SU-DHL-6 (cell line): ENCODE results near the gene MYOG.

Experiments
- H2AFZ ChIP-seq: fragments of 200-600 bp; sonication (generic); 2 replicates; pipeline ENCODE4 v1.6.1; 2014; ENCODE audit warnings: low read depth, mild to moderate bottlenecking, moderate library complexity, mixed read lengths, antibody characterized with exemption, low read length; ENCODE audit not compliant: severe bottlenecking
- H3F3A ChIP-seq: fragments of 200-600 bp; shearing (Covaris generic); 2 replicates; pipeline ENCODE4 v1.6.0; 2016; ENCODE audit warnings: antibody characterized with exemption, mild to moderate bottlenecking; ENCODE audit not compliant: insufficient read depth
- H3K27ac ChIP-seq: fragments of 200-600 bp; sonication (generic); 2 replicates; pipeline ENCODE4 v1.5.1; 2016; ENCODE audit warnings: low read depth, mild to moderate bottlenecking, low read length, moderate library complexity, mixed read lengths
- H3K27me3 ChIP-seq: fragments of 200-600 bp; sonication (generic), shearing (Covaris generic); 2 replicates; pipeline ENCODE4 v1.6.0; 2014; ENCODE audit warnings: mild to moderate bottlenecking, low read length
- H3K36me3 ChIP-seq: fragments of 200-600 bp; sonication (generic); 2 replicates; pipeline ENCODE4 v1.6.1; 2014; ENCODE audit warnings: mild to moderate bottlenecking, low read length, mixed read lengths
- H3K4me2 ChIP-seq: fragments of 300-600, 200-600 bp; shearing (Covaris generic), sonication (generic); 2 replicates; pipeline ENCODE4 v1.6.0; 2014; ENCODE audit warnings: low read length, low read depth, mild to moderate bottlenecking; ENCODE audit not compliant: poor library complexity, severe bottlenecking
- H3K4me3 ChIP-seq: fragments of 200-600 bp; sonication (generic); 2 replicates; pipeline ENCODE4 v1.5.1; 2014; ENCODE audit warnings: antibody characterized with exemption, low read length, mild to moderate bottlenecking, mixed read lengths; ENCODE audit not compliant: insufficient read depth, poor library complexity, severe bottlenecking
- H3K79me2 ChIP-seq: fragments of 200-600 bp; sonication (generic); 2 replicates; pipeline ENCODE4 v1.6.1; 2014; ENCODE audit warnings: mild to moderate bottlenecking, low read length, moderate library complexity; ENCODE audit not compliant: insufficient read depth
- H3K9ac ChIP-seq: fragments of 200-600 bp; sonication (generic); 2 replicates; pipeline ENCODE4 v1.7.0; 2014; ENCODE audit warnings: mild to moderate bottlenecking, low read length
- H3K9me2 ChIP-seq: fragments of 200-600 bp; sonication (generic); replicated peaks from 2 replicates; pipeline ENCODE4 v1.6.1; 2014; ENCODE audit warnings: low read length; ENCODE audit not compliant: insufficient read depth
- H3K9me3 ChIP-seq: fragments of 200-600 bp; sonication (generic); 2 replicates; pipeline ENCODE4 v1.6.1; 2014; ENCODE audit warnings: low read length, mixed read lengths; ENCODE audit not compliant: insufficient read depth
- H4K20me1 ChIP-seq: fragments of 200-600 bp; sonication (generic); 2 replicates; pipeline ENCODE4 v1.6.1; 2014; ENCODE audit warnings: low read depth, mild to moderate bottlenecking, antibody characterized with exemption, low read length, moderate library complexity, mixed read lengths
- EZH2phosphoT487 ChIP-seq: fragments of 200-600 bp; sonication (generic), shearing (Covaris generic); conservative IDR thresholded peaks from 2 replicates; pipeline ENCODE4 v1.6.1; 2018; ENCODE audit warnings: mild to moderate bottlenecking, antibody characterized with exemption, low read length, moderate library complexity, mixed read lengths
- TF ChIP-seq, protein P1 (sequence below): fragments of 200-600 bp; sonication (generic); IDR thresholded peaks from one replicate; pipeline ENCODE4 v1.5.1; 2017; ENCODE audit warnings: antibody characterized with exemption, mild to moderate bottlenecking, low read length, moderate library complexity; ENCODE audit not compliant: insufficient read depth, poor library complexity, severe bottlenecking

Gene MYOG

DNA sequence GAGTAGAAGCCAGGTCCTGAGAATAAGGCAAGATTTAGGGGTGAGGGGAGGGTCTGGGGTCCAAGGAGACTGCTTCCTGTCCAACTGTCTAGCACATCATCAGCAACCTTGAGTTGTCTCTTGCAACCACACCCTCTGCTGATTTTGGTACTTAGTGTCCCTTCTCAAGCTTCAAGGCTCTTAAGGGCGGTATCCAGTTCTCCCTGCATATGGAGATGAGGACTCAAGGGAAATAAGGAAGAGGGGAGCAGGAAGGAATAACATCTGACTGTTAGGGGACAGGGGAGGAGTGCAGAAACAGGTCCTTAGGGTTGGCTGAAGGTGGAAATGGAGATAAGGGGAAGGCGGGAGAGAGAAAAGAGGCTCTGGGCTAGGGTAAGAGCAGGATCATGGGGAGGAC, 12.3 kb downstream of the MYOG start:
- no peaks in the 10 kb centered on the region for H3K27me3 ChIP-seq
- no peaks in the 10 kb centered on the region for H3K9me3 ChIP-seq
- no peak overlapping the region for H3K27ac ChIP-seq
- H3K79me2 ChIP-seq = no peaks in the 10 kb centered on the region
- H3F3A ChIP-seq = no peaks in the 10 kb centered on the region
- H3K9ac ChIP-seq = no peak overlapping the region
- TF ChIP-seq EZH2phosphoT487 = no peak
- TF ChIP-seq, protein P1, sequence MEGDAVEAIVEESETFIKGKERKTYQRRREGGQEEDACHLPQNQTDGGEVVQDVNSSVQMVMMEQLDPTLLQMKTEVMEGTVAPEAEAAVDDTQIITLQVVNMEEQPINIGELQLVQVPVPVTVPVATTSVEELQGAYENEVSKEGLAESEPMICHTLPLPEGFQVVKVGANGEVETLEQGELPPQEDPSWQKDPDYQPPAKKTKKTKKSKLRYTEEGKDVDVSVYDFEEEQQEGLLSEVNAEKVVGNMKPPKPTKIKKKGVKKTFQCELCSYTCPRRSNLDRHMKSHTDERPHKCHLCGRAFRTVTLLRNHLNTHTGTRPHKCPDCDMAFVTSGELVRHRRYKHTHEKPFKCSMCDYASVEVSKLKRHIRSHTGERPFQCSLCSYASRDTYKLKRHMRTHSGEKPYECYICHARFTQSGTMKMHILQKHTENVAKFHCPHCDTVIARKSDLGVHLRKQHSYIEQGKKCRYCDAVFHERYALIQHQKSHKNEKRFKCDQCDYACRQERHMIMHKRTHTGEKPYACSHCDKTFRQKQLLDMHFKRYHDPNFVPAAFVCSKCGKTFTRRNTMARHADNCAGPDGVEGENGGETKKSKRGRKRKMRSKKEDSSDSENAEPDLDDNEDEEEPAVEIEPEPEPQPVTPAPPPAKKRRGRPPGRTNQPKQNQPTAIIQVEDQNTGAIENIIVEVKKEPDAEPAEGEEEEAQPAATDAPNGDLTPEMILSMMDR = no peak
- H3K9me2 ChIP-seq = no peaks in the 10 kb centered on the region
- no peaks in the 10 kb centered on the region for H4K20me1 ChIP-seq
- no peak overlapping the region for H3K4me3 ChIP-seq
- no peak overlapping the region for H3K4me2 ChIP-seq
- H2AFZ ChIP-seq = no peak overlapping the region
- no peaks in the 10 kb centered on the region for H3K36me3 ChIP-seq

GRCh38 chr1:203072911-203073310, 12.9 kb downstream of the MYOG start:
- H4K20me1 ChIP-seq = no peaks in the 10 kb centered on the region
- H3K9ac ChIP-seq = no peak overlapping the region
- H3K27me3 ChIP-seq = no peaks in the 10 kb centered on the region
- TF ChIP-seq, protein P1 = no peak
- TF ChIP-seq EZH2phosphoT487 = no peak
- H3K79me2 ChIP-seq = no peaks in the 10 kb centered on the region
- H3K27ac ChIP-seq = no peak overlapping the region
- H3K4me3 ChIP-seq = no peak overlapping the region
- no peaks in the 10 kb centered on the region for H3K9me2 ChIP-seq
- H2AFZ ChIP-seq = no peak overlapping the region
- no peaks in the 10 kb centered on the region for H3K36me3 ChIP-seq
- no peaks in the 10 kb centered on the region for H3K9me3 ChIP-seq
- no peak overlapping the region for H3K4me2 ChIP-seq
- no peaks in the 10 kb centered on the region for H3F3A ChIP-seq

DNA sequence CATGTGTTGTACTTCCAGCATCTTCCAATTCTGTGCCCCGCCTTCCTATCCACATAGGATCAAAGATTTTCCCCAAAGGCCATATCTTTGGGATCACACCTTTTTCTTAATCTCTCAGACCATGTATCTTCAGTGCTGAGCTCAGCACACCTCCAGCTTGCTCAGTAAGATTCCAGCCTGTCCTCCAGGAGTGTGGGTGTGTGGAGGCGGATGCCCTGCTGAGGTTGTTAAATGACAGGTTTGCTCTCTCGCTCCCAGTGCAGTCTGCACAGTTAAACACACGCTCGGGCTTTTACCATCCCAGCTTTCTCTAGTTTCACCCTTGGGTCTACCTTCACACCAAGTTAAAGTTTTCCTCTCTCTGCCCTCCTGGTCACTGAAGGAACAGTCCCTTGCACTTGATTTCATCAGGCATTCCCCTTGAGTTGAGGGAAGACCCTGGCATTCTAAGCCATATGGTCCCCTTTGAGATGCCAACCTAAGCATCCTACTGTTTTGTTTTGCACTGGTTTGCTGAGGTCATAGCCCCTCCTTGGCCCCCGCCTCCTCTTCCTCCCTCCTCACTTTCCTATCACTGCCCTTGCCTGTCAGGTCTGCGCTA, 13.7 kb downstream of the MYOG start:
- H4K20me1 ChIP-seq = no peaks in the 10 kb centered on the region
- no peaks in the 10 kb centered on the region for H3K27me3 ChIP-seq
- H3K36me3 ChIP-seq = no peaks in the 10 kb centered on the region
- H3F3A ChIP-seq = no peaks in the 10 kb centered on the region
- no peaks in the 10 kb centered on the region for H3K79me2 ChIP-seq
- no peak overlapping the region for H3K9ac ChIP-seq
- no peaks in the 10 kb centered on the region for H3K9me3 ChIP-seq
- H2AFZ ChIP-seq = no peak overlapping the region
- no peak overlapping the region for H3K4me2 ChIP-seq
- H3K4me3 ChIP-seq = no peak overlapping the region
- H3K27ac ChIP-seq = no peak overlapping the region
- H3K9me2 ChIP-seq = no peaks in the 10 kb centered on the region
- TF ChIP-seq, protein P1 = no peak
- no peak for TF ChIP-seq EZH2phosphoT487
